Measurements from ENCODE around the gene TEX14. TPM values are rescaled to one million over a fixed set of nuclear protein-coding genes. Genes with fewer than 3 reads are reported as not detected.

Gene TEX14
- total and polyA plus RNA-seq, 10 of the 15 experiments (the other 5 are each of a cell fraction or from before 2014, with no cell fraction given): 0.15 to 1.3 (median 0.66) TPM

GRCh38 chr17:58648236-58648635, 43.6 kb downstream of the TEX14 start:
- intact Hi-C loops (cut with micrococcal nuclease; ENCODE audit: unreplicated experiment): no loop called here
- ChIA-PET SMC1A (ENCODE audit: uncharacterized antibody, unreplicated experiment) (interaction anchor here (0.6 to 0.7 kb wide), 2 partner anchors 11 to 89 kb away, joined by 3 read pairs; no protein-coding TSS in a partner anchor), POLR2A (no interaction called here), CTCF (interaction anchor here (0.6 to 1.3 kb wide), 4 partner anchors 10 to 64 kb away, joined by 3 to 4 read pairs (median 4); no protein-coding TSS in a partner anchor), RAD21 (ENCODE audit: unreplicated experiment) (no interaction called here)
- DNase-seq (ENCODE audit: low read depth, low spot score) (no peak), ATAC-seq (peak; percentile 24; the same call in 1 of the 3 replicates), FAIRE-seq (no peak)
- Histone ChIP-seq H3K27ac (ENCODE audit: control insufficient read depth, insufficient read depth) (no peak overlapping the region), H3K36me3 (ENCODE audit: control insufficient read depth in 2 of 2, insufficient read depth in 2 of 2, low read length in 1 of 2) (no peaks in the 10 kb centered on the region), H3K4me3 (no peak overlapping the region), H3K9ac (ENCODE audit: control insufficient read depth, insufficient read depth, low read length) (no peak overlapping the region), H3K9me3 (replicated peaks; ENCODE audit: control insufficient read depth, insufficient read depth, low read length) (no peaks in the 10 kb centered on the region), H3K4me1 (ENCODE audit: control insufficient read depth, insufficient read depth, low read length) (no peaks in the 10 kb centered on the region), H2AFZ (ENCODE audit: control insufficient read depth, low read depth, low read length) (no peak overlapping the region), H4K20me1 (ENCODE audit: control insufficient read depth, insufficient read depth) (no peaks in the 10 kb centered on the region), H3K79me2 (ENCODE audit: control insufficient read depth, insufficient read depth, low read length) (no peaks in the 10 kb centered on the region), H3K27me3 (replicated peaks in 1 of 2; ENCODE audit: control insufficient read depth in 2 of 2, insufficient read depth in 2 of 2, low read length in 1 of 2) (no peaks in the 10 kb centered on the region), H3K4me2 (ENCODE audit: control insufficient read depth, insufficient read depth) (no peak overlapping the region)
- TF ChIP-seq NFXL1 (IDR thresholded peaks at IDR 0.05; ENCODE audit: borderline replicate concordance) (0 out of 2 replicates have a peak, but pooled peaks have one; percentile 8), ZNF24 (IDR thresholded peaks at IDR 0.05) (no peak), BCL3 (IDR thresholded peaks at IDR 0.05; ENCODE audit: borderline replicate concordance, insufficient read depth, low read depth, low read length, poor library complexity, severe bottlenecking) (peak; percentile 74)
- BruUV-seq (replicated peaks): no TSS peak
- in situ Hi-C loops (cut with MboI): no loop called here

GRCh38 chr17:58643147-58643546, 48.7 kb downstream of the TEX14 start:
- BruUV-seq (replicated peaks): no TSS peak
- Histone ChIP-seq H3K9me3 (replicated peaks; ENCODE audit: control insufficient read depth, insufficient read depth, low read length) (no peaks in the 10 kb centered on the region), H3K9ac (ENCODE audit: control insufficient read depth, insufficient read depth, low read length) (no peak overlapping the region), H3K4me3 (no peak overlapping the region), H3K4me1 (ENCODE audit: control insufficient read depth, insufficient read depth, low read length) (no peaks in the 10 kb centered on the region), H4K20me1 (ENCODE audit: control insufficient read depth, insufficient read depth) (no peaks in the 10 kb centered on the region), H2AFZ (ENCODE audit: control insufficient read depth, low read depth, low read length) (no peak overlapping the region), H3K27ac (ENCODE audit: control insufficient read depth, insufficient read depth) (no peak overlapping the region), H3K79me2 (ENCODE audit: control insufficient read depth, insufficient read depth, low read length) (no peaks in the 10 kb centered on the region), H3K4me2 (ENCODE audit: control insufficient read depth, insufficient read depth) (no peak overlapping the region), H3K36me3 (ENCODE audit: control insufficient read depth in 2 of 2, insufficient read depth in 2 of 2, low read length in 1 of 2) (no peaks in the 10 kb centered on the region), H3K27me3 (replicated peaks in 1 of 2; ENCODE audit: control insufficient read depth in 2 of 2, insufficient read depth in 2 of 2, low read length in 1 of 2) (no peaks in the 10 kb centered on the region)
- FAIRE-seq (no peak), DNase-seq (ENCODE audit: low read depth, low spot score) (no peak), ATAC-seq (no peak)
- 0% methylated on average over 2 of the region's 2 CpGs for WGBS (ENCODE audit: insufficient coverage, insufficient replicate concordance, low lambda C conversion rate, missing lambda C conversion rate)
- RAD21 ChIA-PET (ENCODE audit: unreplicated experiment): no interaction called here
- CTCF ChIA-PET: interaction anchor here (0.9 to 1.6 kb wide), 2 partner anchors 66 to 362 kb away, joined by 3 read pairs; no protein-coding TSS in a partner anchor
- POLR2A ChIA-PET: interaction anchor here (0.6 to 1.1 kb wide), 2 partner anchors 11 to 89 kb away, joined by 3 read pairs; no protein-coding TSS in a partner anchor
- in situ Hi-C loops (cut with MboI) (no loop called here), intact Hi-C loops (cut with micrococcal nuclease; ENCODE audit: unreplicated experiment) (no loop called here)
- SMC1A ChIA-PET (ENCODE audit: uncharacterized antibody, unreplicated experiment): interaction anchor here (1.0 to 1.4 kb wide), 2 partner anchors 12 to 39 kb away, joined by 3 to 5 read pairs; no protein-coding TSS in a partner anchor
- TF ChIP-seq MLLT1 (IDR thresholded peaks at IDR 0.05): no peak
- TF ChIP-seq REST (IDR thresholded peaks at IDR 0.05; ENCODE audit: low read depth, low read length): no peak
- no peak for TF ChIP-seq SMARCA5 (IDR thresholded peaks at IDR 0.05)
- TF ChIP-seq RCOR1 (conservative IDR thresholded peaks at IDR 0.05; ENCODE audit: low read depth, low read length): no peak
- no peak for TF ChIP-seq IKZF2 (IDR thresholded peaks at IDR 0.05)

Measured in GM12878 (cell line).